GM13977 (cell line): ENCODE data around the gene COL13A1.
A peak's percentile ranks its signal among the peaks of the same experiment; 100 is the strongest.

ENCODE experiments used
- DNase-seq: peaks from one replicate; pipeline ENCODE4 v3.0.0; 2012; ENCODE audit warnings: low spot score
- CTCF ChIP-seq: IDR thresholded peaks from 2 replicates; pipeline ENCODE4 v1.5.1; 2012; ENCODE audit warnings: mild to moderate bottlenecking, control low read depth; ENCODE audit not compliant: insufficient read depth; ENCODE audit errors: extremely low read depth, missing control alignments
- in situ Hi-C: fragments of 300-500 bp; cut with MboI; formaldehyde crosslinking; loops from one replicate; pipeline ENCODE4 v1.12.0; 2022; ENCODE audit warnings: low sequenced_read_pairs, low pct_unique_long_range_greater_than_20kb, mixed read lengths, inconsistent platforms; ENCODE audit not compliant: unreplicated experiment

COL13A1 gene

GRCh38 chr10:69963835-69964710, 162.4 kb downstream of the COL13A1 start:
- no peak for TF ChIP-seq CTCF
- in situ Hi-C loops, result no loop called here

GRCh38 chr10:69965086-69965485, 163.4 kb downstream of the COL13A1 start:
- in situ Hi-C loops, result no loop called here
- DNase-seq, result no peak
- no peak for TF ChIP-seq CTCF

More at GRCh38 chr10:69963835-69964710, 162.4 kb downstream of the COL13A1 start:
- no peak for DNase-seq

- no peak for TF ChIP-seq CTCF
- no peak for DNase-seq
- in situ Hi-C loops, result no loop called here
These were observed 164.4 kb downstream of the COL13A1 start for GRCh38 chr10:69965919-69966662.

- TF ChIP-seq CTCF, result peak; percentile 14
- no peak for DNase-seq
- in situ Hi-C loops, result no loop called here
These were observed 167.1 kb downstream of the COL13A1 start for GRCh38 chr10:69968830-69969229.

GRCh38 chr10:69969977-69970376, 168.3 kb downstream of the COL13A1 start:
- in situ Hi-C loops, result no loop called here

GRCh38 chr10:69972981-69973397, 171.3 kb downstream of the COL13A1 start:
- DNase-seq, result no peak
- TF ChIP-seq CTCF, result no peak
- in situ Hi-C loops, result no loop called here

More at GRCh38 chr10:69969977-69970376, 168.3 kb downstream of the COL13A1 start:
- TF ChIP-seq CTCF, result no peak
- DNase-seq, result no peak
